Ascending aorta (tissue), 2 donors: Measurements from ENCODE around the gene RANBP3. TPM values are rescaled to one million over a fixed set of nuclear protein-coding genes. Genes with fewer than 3 reads are reported as not detected.

Source experiments
- DNase-seq, 2 donors: peaks; one replicate each; pipeline ENCODE4 v3.0.0-alpha.2; 2019; ENCODE audit warnings: low spot score in 2 of 2
- H3K27ac ChIP-seq, 2 donors: fragments of 200-600 bp; sonication (generic); one replicate each; pipeline ENCODE4 v1.5.1; 2016 to 2017; ENCODE audit warnings: mild to moderate bottlenecking in 1 of 2
- H3K27me3 ChIP-seq: fragments of 200-600 bp; sonication (generic); one replicate; pipeline ENCODE4 v1.5.1; 2017
- H3K36me3 ChIP-seq, 2 donors: fragments of 200-600 bp; sonication (generic); one replicate each; pipeline ENCODE4 v1.5.1; 2016
- H3K4me1 ChIP-seq, 2 donors: fragments of 200-600 bp; sonication (generic); one replicate each; pipeline ENCODE4 v1.5.1; 2016 to 2017; ENCODE audit warnings: mild to moderate bottlenecking in 1 of 2
- H3K4me3 ChIP-seq, 2 donors: fragments of 200-600 bp; sonication (generic); one replicate each; pipeline ENCODE4 v1.5.1; 2016 to 2017; ENCODE audit warnings: mild to moderate bottlenecking in 1 of 2
- H3K9me3 ChIP-seq, 2 donors: fragments of 200-600 bp; sonication (generic); one replicate each; pipeline ENCODE4 v1.5.1; 2016
- CTCF ChIP-seq, 3 experiments: fragments of 200-600 bp in 2 of 3; fragments of 450-650 bp in 1 of 3; sonication (generic) in 2 of 3; IDR thresholded peaks; one replicate each; pipeline ENCODE4 v1.5.1; 2016 to 2019; ENCODE audit warnings: antibody characterized with exemption in 3 of 3, mild to moderate bottlenecking in 1 of 3, moderate library complexity in 1 of 3
- intact Hi-C: fragments of 100-400 bp; cut with DNase I; formaldehyde crosslinking; loops from one replicate; pipeline ENCODE4 v1.15.1; 2023
- total RNA-seq: library from RNA; depleted of rRNA; stranded (reverse); fragments of >200 nt; gene quantifications from one replicate; pipeline ENCODE4 v1.1.0, GENCODE V29; 2016

The RANBP3 gene
- total RNA-seq, 1 donor from 2014 or later, result 48.0 TPM

GRCh38 chr19:6003976-6004375 is 26.0 kb upstream of the RANBP3 start:
- H3K4me3 ChIP-seq, result no peak overlapping the region
- no peaks in the 10 kb centered on the region for H3K9me3 ChIP-seq
- H3K27ac ChIP-seq, result no peak overlapping the region
- intact Hi-C loops, result no loop called here
- no peak for DNase-seq
- peaks cover 47 to 86% of the 10 kb centered on the region in 2 donors for H3K36me3 ChIP-seq
- H3K27me3 ChIP-seq, result no peaks in the 10 kb centered on the region
- no peak for TF ChIP-seq CTCF (IDR thresholded peaks at IDR 0.05)
- no peaks in the 10 kb centered on the region for H3K4me1 ChIP-seq

GRCh38 chr19:6002591-6002990 is 24.7 kb upstream of the RANBP3 start:
- Histone ChIP-seq H3K27me3 (no peaks in the 10 kb centered on the region), H3K27ac (no peak overlapping the region), H3K4me1 (no peaks in the 10 kb centered on the region), H3K9me3 (no peaks in the 10 kb centered on the region), H3K36me3 (peaks cover 51 to 83% of the 10 kb centered on the region in 2 donors), H3K4me3 (no peak overlapping the region)
- no peak for TF ChIP-seq CTCF (IDR thresholded peaks at IDR 0.05)
- no peak for DNase-seq
- intact Hi-C loops, result no loop called here

GRCh38 chr19:6000228-6000847 is 22.4 kb upstream of the RANBP3 start:
- no peak overlapping the region for H3K27ac ChIP-seq
- peaks cover 42 to 82% of the 10 kb centered on the region in 2 donors for H3K36me3 ChIP-seq
- intact Hi-C loops, result no loop called here
- H3K27me3 ChIP-seq, result no peaks in the 10 kb centered on the region
- DNase-seq, result no peak
- no peak overlapping the region for H3K4me3 ChIP-seq
- no peaks in the 10 kb centered on the region for H3K9me3 ChIP-seq
- no peaks in the 10 kb centered on the region for H3K4me1 ChIP-seq
- TF ChIP-seq CTCF (IDR thresholded peaks at IDR 0.05), result no peak

GRCh38 chr19:5999693-6000092 is 21.8 kb upstream of the RANBP3 start:
- H3K27me3 ChIP-seq, result no peaks in the 10 kb centered on the region
- intact Hi-C loops, result no loop called here
- no peak overlapping the region for H3K4me3 ChIP-seq
- H3K36me3 ChIP-seq, result peaks cover 42 to 82% of the 10 kb centered on the region in 2 donors
- TF ChIP-seq CTCF (IDR thresholded peaks at IDR 0.05), result no peak
- no peak for DNase-seq
- no peaks in the 10 kb centered on the region for H3K4me1 ChIP-seq
- H3K27ac ChIP-seq, result no peak overlapping the region
- H3K9me3 ChIP-seq, result no peaks in the 10 kb centered on the region

DNA sequence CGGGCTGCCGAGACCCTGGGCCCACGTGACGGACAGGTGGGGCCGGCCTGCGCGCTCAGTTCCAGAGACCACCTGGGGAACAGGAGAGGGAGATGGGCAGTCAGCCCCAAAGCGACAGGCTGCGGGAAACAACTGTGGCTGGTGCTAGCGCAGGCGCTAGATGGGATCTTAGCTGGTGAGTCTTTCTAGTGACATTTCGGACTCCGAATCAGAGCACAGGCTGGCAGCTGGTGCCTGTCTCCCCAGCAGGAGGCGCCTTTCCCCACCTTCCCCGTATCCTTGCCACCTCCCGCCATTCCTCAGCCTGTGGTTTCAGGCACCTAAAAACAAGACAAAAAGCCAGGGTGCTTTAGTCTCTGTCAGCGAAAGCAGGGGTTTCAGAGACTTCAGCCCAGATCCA is 19.4 kb upstream of the RANBP3 start:
- no peak overlapping the region for H3K4me3 ChIP-seq
- peaks cover 25 to 81% of the 10 kb centered on the region in 2 donors for H3K36me3 ChIP-seq
- TF ChIP-seq CTCF (IDR thresholded peaks at IDR 0.05), result no peak
- intact Hi-C loops, result no loop called here
- H3K4me1 ChIP-seq, result no peaks in the 10 kb centered on the region
- no peak overlapping the region for H3K27ac ChIP-seq
- no peak for DNase-seq
- no peaks in the 10 kb centered on the region for H3K9me3 ChIP-seq
- no peaks in the 10 kb centered on the region for H3K27me3 ChIP-seq
